Adrenal gland (tissue), 5 donors: ENCODE measurements around the gene RRN3.
"Not testable (repeated sequence)": the region's sequence is repeated elsewhere in the genome, so short reads cannot be mapped to it uniquely, and the experiment has no call there.

Source experiments
- POLR2A ChIP-seq, 2 donors: fragments of 450-650 bp; IDR thresholded peaks; one replicate each; pipeline ENCODE4 v1.6.1; 2017; ENCODE audit warnings: antibody characterized with exemption in 2 of 2, mild to moderate bottlenecking in 2 of 2, moderate library complexity in 1 of 2
- TF ChIP-seq, protein P1 (sequence below), 6 experiments: fragments of 450-650 bp in 4 of 6; fragments of 200-600 bp in 2 of 6; sonication (generic) in 1 of 6; IDR thresholded peaks; 1 replicate in 5 of 6; 2 replicates in 1 of 6; pipeline versions ENCODE4 v1.5.1 to v1.8.0; 2016 to 2021; ENCODE audit warnings: antibody characterized with exemption in 6 of 6, mild to moderate bottlenecking in 2 of 6, moderate library complexity in 1 of 6
- donor health status: DM: no; HTN: no; CAD: no.

DNA sequence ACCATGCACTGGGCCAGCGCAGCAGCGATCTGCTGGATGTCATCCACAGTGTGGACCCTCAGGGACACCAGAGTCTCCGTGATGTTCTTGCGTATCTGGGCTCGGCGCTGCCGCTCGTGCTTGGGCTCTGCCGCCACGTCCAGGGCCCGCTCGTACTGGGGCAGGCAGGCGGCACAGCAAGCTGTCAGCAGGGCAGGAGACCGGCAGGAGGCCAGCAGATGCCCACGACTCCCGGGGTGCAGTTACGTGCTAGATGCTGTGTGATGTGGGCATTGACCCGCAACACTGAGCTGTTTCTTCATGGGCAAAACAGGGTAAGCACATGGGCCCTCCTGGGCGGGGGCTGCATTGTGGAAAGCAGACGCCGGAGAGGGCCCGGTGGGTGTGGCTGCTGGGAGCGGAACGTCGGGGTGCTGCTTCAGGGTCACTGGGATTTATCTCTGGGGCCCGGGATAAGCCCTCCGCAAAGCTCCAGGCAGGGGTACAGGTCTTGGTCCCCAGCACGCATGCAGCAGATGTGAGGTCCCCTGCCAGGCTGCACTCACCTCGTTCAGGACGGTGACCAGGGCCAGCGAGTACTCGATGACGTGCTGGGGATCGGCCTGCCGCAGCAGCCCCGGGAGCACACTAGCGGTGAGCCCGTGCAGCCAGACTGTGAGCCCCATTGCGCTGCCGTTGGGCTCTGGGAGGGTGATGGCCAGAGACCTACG is 38.8 kb upstream of the RRN3 start:
- TF ChIP-seq, protein P1, sequence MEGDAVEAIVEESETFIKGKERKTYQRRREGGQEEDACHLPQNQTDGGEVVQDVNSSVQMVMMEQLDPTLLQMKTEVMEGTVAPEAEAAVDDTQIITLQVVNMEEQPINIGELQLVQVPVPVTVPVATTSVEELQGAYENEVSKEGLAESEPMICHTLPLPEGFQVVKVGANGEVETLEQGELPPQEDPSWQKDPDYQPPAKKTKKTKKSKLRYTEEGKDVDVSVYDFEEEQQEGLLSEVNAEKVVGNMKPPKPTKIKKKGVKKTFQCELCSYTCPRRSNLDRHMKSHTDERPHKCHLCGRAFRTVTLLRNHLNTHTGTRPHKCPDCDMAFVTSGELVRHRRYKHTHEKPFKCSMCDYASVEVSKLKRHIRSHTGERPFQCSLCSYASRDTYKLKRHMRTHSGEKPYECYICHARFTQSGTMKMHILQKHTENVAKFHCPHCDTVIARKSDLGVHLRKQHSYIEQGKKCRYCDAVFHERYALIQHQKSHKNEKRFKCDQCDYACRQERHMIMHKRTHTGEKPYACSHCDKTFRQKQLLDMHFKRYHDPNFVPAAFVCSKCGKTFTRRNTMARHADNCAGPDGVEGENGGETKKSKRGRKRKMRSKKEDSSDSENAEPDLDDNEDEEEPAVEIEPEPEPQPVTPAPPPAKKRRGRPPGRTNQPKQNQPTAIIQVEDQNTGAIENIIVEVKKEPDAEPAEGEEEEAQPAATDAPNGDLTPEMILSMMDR (IDR thresholded peaks at IDR 0.05) = not testable (repeated sequence)
- TF ChIP-seq POLR2A (IDR thresholded peaks at IDR 0.05) = not testable (repeated sequence)
